ENCODE results near the gene CEMIP2. TPM values are rescaled to one million over a fixed set of nuclear protein-coding genes. Genes with fewer than 3 reads are reported as not detected.
"Not testable (repeated sequence)": the region's sequence is repeated elsewhere in the genome, so short reads cannot be mapped to it uniquely, and the experiment has no call there.

The CEMIP2 gene
- total RNA-seq = 61.2 TPM

GRCh38 chr9:71768388-71769174, at the start of gene CEMIP2:
CEMIP2 (minus strand) TSS chr9:71768513; CDS start chr9:71750373, 18,140 bp downstream.
- peak; percentile 87 for DNase-seq

GRCh38 chr9:71816916-71817451, 48.7 kb upstream of the CEMIP2 start:
- peak; percentile 6 for DNase-seq

- peak; percentile 86 for DNase-seq
Measured at GRCh38 chr9:71814815-71815214, 46.5 kb upstream of the CEMIP2 start.

GRCh38 chr9:71814226-71814625, 45.9 kb upstream of the CEMIP2 start:
- DNase-seq = peak; percentile 71

- DNase-seq = peak; percentile 50
Measured at GRCh38 chr9:71812385-71812784, 44.1 kb upstream of the CEMIP2 start.

GRCh38 chr9:71808068-71808467, 39.8 kb upstream of the CEMIP2 start:
- no peak for DNase-seq

GRCh38 chr9:71806901-71807307, 38.6 kb upstream of the CEMIP2 start:
- no peak for DNase-seq

- DNase-seq = not testable (repeated sequence)
Measured at GRCh38 chr9:71805096-71805495, 36.8 kb upstream of the CEMIP2 start.

GRCh38 chr9:71801826-71802225, 33.5 kb upstream of the CEMIP2 start:
- no peak for DNase-seq

GRCh38 chr9:71797266-71797665, 29.0 kb upstream of the CEMIP2 start:
- no peak for DNase-seq

- no peak for DNase-seq
Measured at GRCh38 chr9:71796100-71796767, 27.9 kb upstream of the CEMIP2 start.

GRCh38 chr9:71795097-71795813, 26.9 kb upstream of the CEMIP2 start:
- no peak for DNase-seq

GRCh38 chr9:71793386-71794105, 25.2 kb upstream of the CEMIP2 start:
- no peak for DNase-seq

GRCh38 chr9:71791875-71792274, 23.6 kb upstream of the CEMIP2 start:
- DNase-seq = peak; percentile 38

- no peak for DNase-seq
Measured at GRCh38 chr9:71790296-71790695, 22.0 kb upstream of the CEMIP2 start.

- no peak for DNase-seq
Measured at GRCh38 chr9:71783120-71783523, 14.8 kb upstream of the CEMIP2 start.

- DNase-seq = no peak
Measured at GRCh38 chr9:71781391-71781790, 13.1 kb upstream of the CEMIP2 start.

GRCh38 chr9:71780953-71781352, 12.6 kb upstream of the CEMIP2 start:
- no peak for DNase-seq

- DNase-seq = no peak
Measured at GRCh38 chr9:71778085-71778484, 9.8 kb upstream of the CEMIP2 start.

GRCh38 chr9:71774920-71775319, 6.6 kb upstream of the CEMIP2 start:
- DNase-seq = peak; percentile 5

GRCh38 chr9:71772726-71773125, 4.4 kb upstream of the CEMIP2 start:
- no peak for DNase-seq

GRCh38 chr9:71770170-71770569, 1.9 kb upstream of the CEMIP2 start:
- DNase-seq = no peak
